GM21576 (cell line): ENCODE results near the gene HADHB.
"Not testable (repeated sequence)": the region's sequence is repeated elsewhere in the genome, so short reads cannot be mapped to it uniquely, and the experiment has no call there.

Experiments used
- ATAC-seq: cut with Tn5 transposase; IDR thresholded peaks from one replicate; pipeline ENCODE4 v1.9.1; 2021; ENCODE audit warnings: mild to moderate bottlenecking, moderate library complexity; ENCODE audit not compliant: unreplicated experiment

HADHB gene

GRCh38 chr2:26243470-26244308 is 1.1 kb upstream of the HADHB start:
- no peak for ATAC-seq

GRCh38 chr2:26245231-26245732 is 543 bp downstream of the HADHB start:
- peak; percentile 7 for ATAC-seq

- peak; percentile 56 for ATAC-seq
Measured at GRCh38 chr2:26245810-26246209, 1.1 kb downstream of the HADHB start.

- no peak for ATAC-seq
Measured at GRCh38 chr2:26246818-26247217, 2.1 kb downstream of the HADHB start.

- ATAC-seq = no peak
Measured at GRCh38 chr2:26249625-26250024, 4.9 kb downstream of the HADHB start.

GRCh38 chr2:26251893-26252292 is 7.2 kb downstream of the HADHB start:
- no peak for ATAC-seq

GRCh38 chr2:26255759-26256384 is 11.1 kb downstream of the HADHB start:
- no peak for ATAC-seq

GRCh38 chr2:26258836-26259235 is 14.1 kb downstream of the HADHB start:
- not testable (repeated sequence) for ATAC-seq

GRCh38 chr2:26268213-26268612 is 23.5 kb downstream of the HADHB start:
- no peak for ATAC-seq

GRCh38 chr2:26268670-26269385 is 24.1 kb downstream of the HADHB start:
- not testable (repeated sequence) for ATAC-seq

- ATAC-seq = no peak
Measured at GRCh38 chr2:26269571-26270158, 24.9 kb downstream of the HADHB start.

GRCh38 chr2:26270373-26270772 is 25.6 kb downstream of the HADHB start:
- no peak for ATAC-seq

- no peak for ATAC-seq
Measured at GRCh38 chr2:26273501-26273900, 28.8 kb downstream of the HADHB start.

GRCh38 chr2:26274058-26274613 is 29.4 kb downstream of the HADHB start:
- no peak for ATAC-seq

- no peak for ATAC-seq
Measured at GRCh38 chr2:26276484-26277227, 31.9 kb downstream of the HADHB start.

- no peak for ATAC-seq
Measured at GRCh38 chr2:26279886-26280285, 35.1 kb downstream of the HADHB start.

- ATAC-seq = no peak
Measured at GRCh38 chr2:26281226-26281625, 36.5 kb downstream of the HADHB start.

GRCh38 chr2:26283606-26284005 is 38.9 kb downstream of the HADHB start:
- ATAC-seq = no peak

GRCh38 chr2:26284132-26284531 is 39.4 kb downstream of the HADHB start:
- no peak for ATAC-seq

GRCh38 chr2:26285931-26286330 is 41.2 kb downstream of the HADHB start:
- ATAC-seq = no peak
